HCT116 (cell line): ENCODE results near the gene MYRF.

Source experiments
- ATF3 ChIP-seq: IDR thresholded peaks from 2 replicates; pipeline ENCODE4 v1.6.1; 2012
- CEBPB ChIP-seq: IDR thresholded peaks from 2 replicates; pipeline ENCODE4 v1.6.1; 2012; ENCODE audit warnings: low read depth
- CTCF ChIP-seq, 3 experiments: fragments of 200-600 bp in 1 of 3; sonication (generic) in 1 of 3; IDR thresholded peaks in 2 of 3; conservative IDR thresholded peaks in 1 of 3; 2 replicates each; pipeline ENCODE4 v1.5.1; 2012 to 2017; ENCODE audit warnings: low read depth in 2 of 3, low read length in 2 of 3, antibody characterized with exemption in 1 of 3, borderline replicate concordance in 1 of 3, control low read depth in 1 of 3, mild to moderate bottlenecking in 1 of 3, mixed read lengths in 1 of 3, mixed run types in 1 of 3, moderate library complexity in 1 of 3; ENCODE audit not compliant: insufficient read depth in 1 of 3
- EZH2 ChIP-seq: fragments of 200-600 bp; sonication (generic); IDR thresholded peaks from 2 replicates; pipeline ENCODE4 v1.6.1; 2017; ENCODE audit warnings: antibody characterized with exemption, mixed run types
- EZH2phosphoT487 ChIP-seq: fragments of 200-600 bp; IDR thresholded peaks from 2 replicates; pipeline ENCODE4 v1.6.1; 2018; ENCODE audit warnings: antibody characterized with exemption, borderline replicate concordance
- MAX ChIP-seq: IDR thresholded peaks from 2 replicates; pipeline ENCODE4 v1.6.1; 2012
- POLR2A ChIP-seq: IDR thresholded peaks from 2 replicates; pipeline ENCODE4 v1.7.0; 2011; ENCODE audit warnings: borderline replicate concordance; ENCODE audit not compliant: insufficient read depth, insufficient read length; ENCODE audit errors: extremely low read depth
- POLR2AphosphoS5 ChIP-seq: IDR thresholded peaks from 2 replicates; pipeline ENCODE4 v1.6.1; 2011; ENCODE audit warnings: mild to moderate bottlenecking, low read depth, low read length, moderate library complexity
- REST ChIP-seq: IDR thresholded peaks from 2 replicates; pipeline ENCODE4 v1.6.1; 2012; ENCODE audit warnings: low read depth
- SIN3A ChIP-seq: IDR thresholded peaks from 2 replicates; pipeline ENCODE4 v1.6.1; 2012; ENCODE audit warnings: low read depth
- SP1 ChIP-seq: IDR thresholded peaks from 2 replicates; pipeline ENCODE4 v1.6.1; 2012; ENCODE audit warnings: low read depth
- TCF7L2 ChIP-seq: IDR thresholded peaks from 2 replicates; pipeline ENCODE4 v1.7.0; 2011; ENCODE audit warnings: borderline replicate concordance, inconsistent platforms; ENCODE audit not compliant: insufficient read depth, insufficient read length; ENCODE audit errors: extremely low read depth
- ZNF274 ChIP-seq: fragments of 200-500 bp; sonication (Bioruptor generic); IDR thresholded peaks from 2 replicates; pipeline ENCODE4 v1.6.1; 2014; ENCODE audit warnings: mild to moderate bottlenecking, low read depth, low read length, inconsistent platforms

- no peak for TF ChIP-seq CTCF (IDR thresholded peaks at IDR 0.05 in 2 of 3, conservative IDR thresholded peaks at IDR 0.05 in 1 of 3; ENCODE audit: borderline replicate concordance in 1 of 3, insufficient read depth in 1 of 3, low read depth in 2 of 3, low read length in 2 of 3)
- TF ChIP-seq POLR2AphosphoS5, result no peak
- TF ChIP-seq SP1, result no peak
- TF ChIP-seq EZH2, result no peak
- no peak for TF ChIP-seq POLR2A
- no peak for TF ChIP-seq CEBPB
- no peak for TF ChIP-seq TCF7L2
- TF ChIP-seq ZNF274, result no peak
- no peak for TF ChIP-seq EZH2phosphoT487
- no peak for TF ChIP-seq REST
- no peak for TF ChIP-seq ATF3
- no peak for TF ChIP-seq SIN3A
- TF ChIP-seq MAX, result no peak
These were observed 47.3 kb downstream of the MYRF start for GRCh38 chr11:61799665-61800284.
